Natural killer cell (primary cell): ENCODE results near the gene ALK. TPM values are rescaled to one million over a fixed set of nuclear protein-coding genes. Genes with fewer than 3 reads are reported as not detected.

ENCODE experiments used
- ATAC-seq, 3 donors: fragments of 150-1000 bp in 2 of 3; fragments of 200-7000 bp in 1 of 3; cut with Tn5 transposase; 1 replicate in 1 of 3; 2 replicates in 2 of 3; pipeline ENCODE4 v1.10.0; 2021; ENCODE audit warnings: mild to moderate bottlenecking in 2 of 3, moderate library complexity in 2 of 3
- DNase-seq, 2 donors: peaks; one replicate each; pipeline versions ENCODE4 v3.0.0 to v3.0.0-alpha.2; 2013 to 2021; ENCODE audit warnings: mixed read lengths in 1 of 2
- H3K27ac ChIP-seq: one replicate; pipeline ENCODE4 v1.5.1; 2013; ENCODE audit warnings: mild to moderate bottlenecking, low read length
- H3K27me3 ChIP-seq: one replicate; pipeline ENCODE4 v1.6.1; 2013; ENCODE audit warnings: low read length; ENCODE audit not compliant: control insufficient read depth, insufficient read depth
- H3K36me3 ChIP-seq: one replicate; pipeline ENCODE4 v1.6.1; 2013; ENCODE audit warnings: low read length; ENCODE audit not compliant: control insufficient read depth, insufficient read depth
- H3K4me1 ChIP-seq: one replicate; pipeline ENCODE4 v1.6.1; 2013; ENCODE audit warnings: low read length; ENCODE audit not compliant: control insufficient read depth, insufficient read depth
- H3K4me3 ChIP-seq: one replicate; pipeline ENCODE4 v1.5.1; 2013; ENCODE audit warnings: low read length
- H3K9me3 ChIP-seq: one replicate; pipeline ENCODE4 v1.6.1; 2013; ENCODE audit warnings: low read length; ENCODE audit not compliant: control insufficient read depth, insufficient read depth
- H3K27ac Mint-ChIP-seq, 2 donors: one replicate each; pipeline ENCODE4 v1.8.0; 2022; ENCODE audit warnings: mild to moderate bottlenecking in 2 of 2, mixed read lengths in 2 of 2, moderate library complexity in 1 of 2
- H3K27me3 Mint-ChIP-seq, 2 donors: one replicate each; pipeline ENCODE4 v1.8.0; 2022; ENCODE audit warnings: low read depth in 2 of 2, mixed read lengths in 2 of 2
- H3K36me3 Mint-ChIP-seq: one replicate; pipeline ENCODE4 v1.8.0; 2022; ENCODE audit warnings: mixed read lengths
- H3K4me1 Mint-ChIP-seq, 2 donors: one replicate each; pipeline ENCODE4 v1.8.0; 2022; ENCODE audit warnings: mixed read lengths in 2 of 2
- H3K4me3 Mint-ChIP-seq: one replicate; pipeline ENCODE4 v1.8.0; 2022; ENCODE audit warnings: mild to moderate bottlenecking, moderate library complexity, mixed read lengths
- H3K9me3 Mint-ChIP-seq, 2 donors: one replicate each; pipeline ENCODE4 v1.8.0; 2022; ENCODE audit warnings: mixed read lengths in 2 of 2
- WGBS: methylation state at CpG from one replicate; pipeline ENCODE4 v1.1.7; 2013; ENCODE audit warnings: missing lambda C conversion rate; ENCODE audit not compliant: insufficient coverage; 5-methylcytosine and 5-hydroxymethylcytosine counted together
- intact Hi-C: fragments of 100-400 bp; cut with micrococcal nuclease; formaldehyde crosslinking; loops from one replicate; pipeline ENCODE4 v1.14.2; 2022
- total RNA-seq, 4 donors: library from RNA; stranded (reverse); fragments of 120-200 nt in 1 of 4; gene quantifications; one replicate each; pipeline versions ENCODE4 v1.2.3 to v1.2.4, GENCODE V29; 2013 to 2022
- TF ChIP-seq, protein P1 (sequence below): fragments of 200-600 bp; IDR thresholded peaks from one replicate; pipeline ENCODE4 v1.8.0; 2022; ENCODE audit warnings: antibody characterized with exemption

The ALK gene
- total RNA-seq, 3 donors from 2014 or later (not counting 1 experiment from before 2014, with no cell fraction given) = not detected

GRCh38 chr2:29469516-29469915 lies 451.9 kb downstream of the ALK start:
- Mint-ChIP-seq H3K4me3 (no peak overlapping the region), H3K9me3 (peaks cover 0 to 9% of the 10 kb centered on the region in 2 donors), H3K27ac (no peak overlapping the region), H3K27me3 (peaks cover 15 to 22% of the 10 kb centered on the region in 2 donors), H3K36me3 (peaks cover 12% of the 10 kb centered on the region), H3K4me1 (no peaks in the 10 kb centered on the region)
- Histone ChIP-seq H3K4me1 (no peaks in the 10 kb centered on the region), H3K27me3 (no peaks in the 10 kb centered on the region), H3K9me3 (no peaks in the 10 kb centered on the region), H3K36me3 (no peaks in the 10 kb centered on the region), H3K27ac (no peak overlapping the region), H3K4me3 (no peak overlapping the region)
- WGBS = 55% methylated on average over 1 of the region's 1 CpG
- ATAC-seq (no peak), DNase-seq (no peak)
- TF ChIP-seq, protein P1, sequence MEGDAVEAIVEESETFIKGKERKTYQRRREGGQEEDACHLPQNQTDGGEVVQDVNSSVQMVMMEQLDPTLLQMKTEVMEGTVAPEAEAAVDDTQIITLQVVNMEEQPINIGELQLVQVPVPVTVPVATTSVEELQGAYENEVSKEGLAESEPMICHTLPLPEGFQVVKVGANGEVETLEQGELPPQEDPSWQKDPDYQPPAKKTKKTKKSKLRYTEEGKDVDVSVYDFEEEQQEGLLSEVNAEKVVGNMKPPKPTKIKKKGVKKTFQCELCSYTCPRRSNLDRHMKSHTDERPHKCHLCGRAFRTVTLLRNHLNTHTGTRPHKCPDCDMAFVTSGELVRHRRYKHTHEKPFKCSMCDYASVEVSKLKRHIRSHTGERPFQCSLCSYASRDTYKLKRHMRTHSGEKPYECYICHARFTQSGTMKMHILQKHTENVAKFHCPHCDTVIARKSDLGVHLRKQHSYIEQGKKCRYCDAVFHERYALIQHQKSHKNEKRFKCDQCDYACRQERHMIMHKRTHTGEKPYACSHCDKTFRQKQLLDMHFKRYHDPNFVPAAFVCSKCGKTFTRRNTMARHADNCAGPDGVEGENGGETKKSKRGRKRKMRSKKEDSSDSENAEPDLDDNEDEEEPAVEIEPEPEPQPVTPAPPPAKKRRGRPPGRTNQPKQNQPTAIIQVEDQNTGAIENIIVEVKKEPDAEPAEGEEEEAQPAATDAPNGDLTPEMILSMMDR = no peak
- intact Hi-C loops = no loop called here

DNA sequence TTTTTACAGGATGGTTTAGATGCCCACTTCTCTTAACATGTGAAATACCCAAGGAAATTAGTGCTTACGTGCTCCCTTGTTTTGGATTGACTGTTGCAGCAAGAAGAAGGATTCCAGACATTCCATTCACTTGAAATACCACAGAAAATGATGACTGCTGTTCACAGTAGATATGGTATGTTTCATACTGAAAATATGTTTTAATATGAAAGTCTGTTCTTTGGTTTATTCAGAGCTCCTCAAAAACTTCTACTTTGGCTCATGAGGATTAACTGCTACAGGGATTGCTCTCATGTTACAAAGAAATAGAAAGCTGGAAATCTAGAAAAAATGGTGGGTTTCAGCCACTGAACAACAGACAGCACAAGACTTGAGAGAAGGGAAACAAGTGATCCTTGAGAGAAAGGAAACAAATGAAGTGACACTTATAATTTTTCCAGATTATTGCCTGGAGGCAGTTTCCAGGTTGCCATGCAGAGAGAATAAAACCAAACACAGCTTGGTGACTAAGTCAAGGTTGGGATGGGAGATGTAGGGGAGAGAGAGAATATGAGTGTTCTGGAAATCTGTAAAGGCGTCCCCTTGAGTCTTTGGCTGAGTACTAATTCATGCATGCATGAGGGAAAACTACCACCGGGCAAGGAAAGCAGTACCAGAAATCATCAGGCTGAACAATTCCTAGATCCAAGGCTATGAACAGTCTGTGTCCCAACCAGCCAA lies 458.0 kb downstream of the ALK start:
- Histone ChIP-seq H3K27me3 (no peaks in the 10 kb centered on the region), H3K36me3 (no peaks in the 10 kb centered on the region), H3K27ac (no peak overlapping the region), H3K9me3 (no peaks in the 10 kb centered on the region), H3K4me1 (no peaks in the 10 kb centered on the region), H3K4me3 (no peak overlapping the region)
- intact Hi-C loops = no loop called here
- H3K9me3 Mint-ChIP-seq = no peaks in the 10 kb centered on the region
- WGBS = 92% methylated on average over 3 of the region's 3 CpGs
- DNase-seq (no peak), ATAC-seq (no peak)
- peaks cover 10 to 18% of the 10 kb centered on the region in 2 donors for H3K27me3 Mint-ChIP-seq
- TF ChIP-seq, protein P1 = no peak
- H3K4me3 Mint-ChIP-seq = no peak overlapping the region
- H3K4me1 Mint-ChIP-seq = no peaks in the 10 kb centered on the region
- H3K36me3 Mint-ChIP-seq = no peaks in the 10 kb centered on the region
- H3K27ac Mint-ChIP-seq = no peak overlapping the region

DNA sequence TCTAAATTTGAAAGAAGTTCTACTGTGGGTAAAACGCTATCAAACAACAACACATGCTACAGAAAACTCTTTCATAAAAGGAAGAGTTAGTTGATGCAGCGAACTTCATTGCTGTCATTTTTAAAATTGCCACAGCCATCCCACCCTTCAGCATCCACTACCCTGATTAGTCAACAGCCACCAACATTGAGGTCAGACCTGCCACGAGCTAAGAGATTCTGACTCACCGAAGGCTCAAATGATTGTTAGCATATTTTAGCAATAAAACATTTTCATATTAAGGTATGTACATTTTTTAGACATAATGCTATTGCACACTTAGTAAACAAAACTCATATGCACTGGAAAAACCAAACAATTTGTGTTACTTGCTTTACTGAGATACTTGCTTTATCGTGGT lies 459.1 kb downstream of the ALK start:
- no peaks in the 10 kb centered on the region for H3K9me3 ChIP-seq
- intact Hi-C loops = no loop called here
- H3K4me1 ChIP-seq = no peaks in the 10 kb centered on the region
- no peak for DNase-seq
- H3K27me3 ChIP-seq = no peaks in the 10 kb centered on the region
- H3K4me3 Mint-ChIP-seq = no peak overlapping the region
- no peaks in the 10 kb centered on the region for H3K36me3 ChIP-seq
- no peaks in the 10 kb centered on the region for H3K36me3 Mint-ChIP-seq
- H3K4me1 Mint-ChIP-seq = no peaks in the 10 kb centered on the region
- no peak for ATAC-seq
- peaks cover 15 to 18% of the 10 kb centered on the region in 2 donors for H3K27me3 Mint-ChIP-seq
- TF ChIP-seq, protein P1 = no peak
- no peak overlapping the region for H3K4me3 ChIP-seq
- no peak overlapping the region for H3K27ac ChIP-seq
- 73% methylated on average over 2 of the region's 5 CpGs for whole genome bisulfite sequencing
- H3K9me3 Mint-ChIP-seq = no peaks in the 10 kb centered on the region
- no peak overlapping the region for H3K27ac Mint-ChIP-seq

DNA sequence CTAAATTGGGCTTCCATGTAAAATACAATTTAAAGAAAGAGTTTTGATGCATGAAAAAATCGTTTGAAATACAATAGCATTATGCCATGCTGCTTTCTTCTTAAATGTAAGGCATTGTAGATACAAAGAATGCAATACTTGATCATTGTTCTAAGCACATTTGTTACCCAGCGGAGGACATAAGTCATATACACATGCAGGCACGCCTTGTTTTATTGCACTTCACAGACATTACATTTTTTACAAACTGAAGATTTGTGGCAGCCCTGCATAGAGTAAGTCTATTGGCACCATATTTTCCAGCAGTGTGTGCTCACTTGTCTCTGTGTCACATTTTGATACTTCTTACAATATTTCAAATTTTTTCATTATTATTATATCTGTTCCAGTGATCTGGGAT lies 461.2 kb downstream of the ALK start:
- Histone ChIP-seq H3K27me3 (no peaks in the 10 kb centered on the region), H3K27ac (no peak overlapping the region), H3K36me3 (no peaks in the 10 kb centered on the region), H3K9me3 (no peaks in the 10 kb centered on the region), H3K4me1 (no peaks in the 10 kb centered on the region), H3K4me3 (no peak overlapping the region)
- DNase-seq (no peak), ATAC-seq (no peak)
- H3K27me3 Mint-ChIP-seq = peaks cover 15 to 18% of the 10 kb centered on the region in 2 donors
- H3K4me1 Mint-ChIP-seq = no peaks in the 10 kb centered on the region
- no peak overlapping the region for H3K27ac Mint-ChIP-seq
- H3K9me3 Mint-ChIP-seq = no peaks in the 10 kb centered on the region
- 56% methylated on average over 3 of the region's 3 CpGs for WGBS
- intact Hi-C loops = no loop called here
- TF ChIP-seq, protein P1 = no peak
- H3K4me3 Mint-ChIP-seq = no peak overlapping the region
- H3K36me3 Mint-ChIP-seq = no peaks in the 10 kb centered on the region
